Subcutaneous abdominal adipose tissue (tissue), 5 donors: ENCODE measurements around the gene SFI1.
"Not testable (repeated sequence)": the region's sequence is repeated elsewhere in the genome, so short reads cannot be mapped to it uniquely, and the experiment has no call there.

Source experiments
- H3K27ac ChIP-seq: one replicate; pipeline ENCODE4 v1.7.0; 2013; ENCODE audit warnings: low read depth, mild to moderate bottlenecking, inconsistent platforms, low read length, moderate library complexity
- H3K27me3 ChIP-seq, 5 donors: one replicate each; pipeline ENCODE4 v1.7.0; 2013; ENCODE audit warnings: low read length in 5 of 5, inconsistent platforms in 1 of 5; ENCODE audit not compliant: control insufficient read depth in 5 of 5, insufficient read depth in 4 of 5
- H3K36me3 ChIP-seq, 5 donors: one replicate each; pipeline ENCODE4 v1.7.0; 2013; ENCODE audit warnings: low read length in 5 of 5; ENCODE audit not compliant: control insufficient read depth in 5 of 5, insufficient read depth in 5 of 5
- H3K4me1 ChIP-seq, 5 donors: one replicate each; pipeline ENCODE4 v1.7.0; 2013; ENCODE audit warnings: low read length in 5 of 5, mild to moderate bottlenecking in 3 of 5, moderate library complexity in 1 of 5; ENCODE audit not compliant: control insufficient read depth in 5 of 5, insufficient read depth in 5 of 5
- H3K4me3 ChIP-seq, 5 donors: one replicate each; pipeline ENCODE4 v1.7.0; 2013; ENCODE audit warnings: low read length in 5 of 5, low read depth in 1 of 5
- H3K9ac ChIP-seq, 5 donors: one replicate each; pipeline ENCODE4 v1.7.0; 2013; ENCODE audit warnings: low read length in 5 of 5, mild to moderate bottlenecking in 4 of 5, moderate library complexity in 3 of 5
- H3K9me3 ChIP-seq, 5 donors: one replicate each; pipeline ENCODE4 v1.7.0; 2013; ENCODE audit warnings: low read length in 5 of 5; ENCODE audit not compliant: control insufficient read depth in 5 of 5
- donor health status: healthy.
- donor health status: healthy.
- donor health status: healthy.
- donor health status: healthy.
- donor health status: healthy.

SFI1 gene

DNA sequence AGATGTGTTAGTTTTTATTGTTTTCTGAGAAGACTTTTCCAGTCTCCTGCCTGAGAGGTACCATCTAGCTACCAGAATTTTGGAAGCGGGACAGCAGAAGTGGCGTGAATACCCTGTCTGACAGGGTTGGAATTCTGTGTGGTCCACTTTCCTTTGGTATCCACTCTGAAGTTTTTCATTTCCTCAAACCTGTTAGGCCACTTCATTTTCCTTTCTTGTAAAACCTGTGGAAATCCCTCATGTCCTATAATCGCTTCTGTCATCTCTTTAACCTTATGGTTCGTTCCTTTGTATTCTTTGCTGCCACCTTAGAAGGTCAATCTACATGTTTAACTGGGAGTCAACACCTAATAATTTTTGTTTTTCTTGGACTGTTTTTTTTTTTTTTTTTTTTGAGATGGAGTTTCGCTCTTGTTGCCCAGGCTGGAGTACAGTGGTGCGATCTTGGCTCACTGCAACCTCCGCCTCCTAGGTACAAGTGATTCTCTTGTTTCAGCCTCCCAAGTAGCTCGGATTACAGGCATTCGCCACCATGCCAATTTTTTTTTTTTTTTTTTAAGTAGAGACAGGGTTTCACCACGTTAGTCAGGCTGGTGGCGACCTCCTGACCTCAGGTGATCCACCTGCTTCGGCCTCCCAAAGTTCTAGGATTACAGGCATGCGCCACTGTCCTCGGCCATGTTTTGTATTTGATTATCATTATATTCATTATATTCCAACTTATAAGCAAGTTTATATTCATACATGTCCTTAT is 7.1 kb downstream of the SFI1 start:
- Histone ChIP-seq H3K4me3 (no peak overlapping the region), H3K27ac (no peak overlapping the region), H3K27me3 (no peaks in the 10 kb centered on the region), H3K36me3 (no peaks in the 10 kb centered on the region), H3K9ac (no peak overlapping the region), H3K4me1 (no peaks in the 10 kb centered on the region), H3K9me3 (peaks cover 0 to 5% (median 0%) of the 10 kb centered on the region in 5 donors)

DNA sequence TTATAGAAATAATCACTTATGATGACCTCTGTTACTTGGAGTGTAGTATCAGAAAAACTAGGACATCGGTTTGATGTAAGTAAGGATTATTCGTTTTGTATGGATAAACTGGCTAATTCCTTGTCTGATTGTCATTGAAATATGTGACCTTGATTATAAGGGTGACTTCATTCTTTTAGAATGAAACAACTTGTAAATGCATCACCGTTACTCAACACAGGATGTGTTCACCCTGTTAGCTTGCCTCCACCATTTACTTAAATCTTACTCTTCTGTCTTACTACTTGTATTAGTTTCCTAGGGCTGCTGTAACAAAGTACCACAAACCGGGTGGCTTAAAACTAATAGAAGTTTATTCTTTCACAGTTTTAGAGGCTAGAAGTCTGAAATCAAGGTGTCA is 7.9 kb downstream of the SFI1 start:
- H3K27ac ChIP-seq: no peak overlapping the region
- H3K9me3 ChIP-seq: peaks cover 0 to 5% (median 0%) of the 10 kb centered on the region in 5 donors
- H3K27me3 ChIP-seq: no peaks in the 10 kb centered on the region
- H3K4me1 ChIP-seq: no peaks in the 10 kb centered on the region
- H3K36me3 ChIP-seq: peaks cover 0 to 3% (median 0%) of the 10 kb centered on the region in 5 donors
- no peak overlapping the region for H3K4me3 ChIP-seq
- H3K9ac ChIP-seq: no peak overlapping the region

DNA sequence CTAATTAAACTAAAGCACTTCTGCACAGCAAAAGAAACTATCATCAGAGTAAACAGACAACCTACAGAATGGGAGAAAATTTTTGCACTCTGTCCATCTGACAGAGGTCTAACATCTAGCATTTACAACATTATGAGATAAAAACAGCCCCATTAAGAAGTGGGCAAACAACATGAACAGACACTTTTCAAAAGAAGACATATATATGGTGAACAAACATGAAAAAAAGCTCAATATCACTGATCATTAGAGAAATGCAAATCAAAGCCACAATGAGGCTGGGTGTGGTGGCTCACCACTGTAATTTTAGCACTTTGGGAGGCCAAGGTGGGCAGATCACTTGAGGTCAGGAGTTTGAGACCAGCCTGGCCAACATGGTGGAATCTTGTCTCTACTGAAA is 11.2 kb downstream of the SFI1 start:
- not testable (repeated sequence) for H3K9me3 ChIP-seq, H3K4me1 ChIP-seq, H3K36me3 ChIP-seq, H3K27me3 ChIP-seq, H3K4me3 ChIP-seq, H3K9ac ChIP-seq, H3K27ac ChIP-seq

DNA sequence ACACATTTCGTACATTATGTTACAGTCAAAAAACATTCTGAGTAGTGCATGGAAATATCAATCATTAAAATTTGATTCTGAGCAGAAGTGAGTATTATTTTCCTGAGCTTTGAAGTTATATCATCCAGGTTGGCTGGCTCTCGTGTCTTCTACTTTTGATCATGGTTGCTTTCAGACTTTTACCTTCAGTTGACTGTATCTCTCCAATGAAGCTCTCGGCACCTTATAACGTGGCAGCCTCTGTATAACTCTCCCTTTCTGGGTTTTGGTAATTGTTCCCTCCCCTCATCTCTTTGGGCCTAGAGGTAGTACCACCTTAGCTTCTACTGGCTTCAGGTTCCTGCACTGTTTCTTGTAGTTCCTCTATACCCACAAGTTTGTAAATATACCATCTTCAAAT is 12.2 kb downstream of the SFI1 start:
- no peaks in the 10 kb centered on the region for H3K4me1 ChIP-seq
- H3K4me3 ChIP-seq: no peak overlapping the region
- H3K27ac ChIP-seq: no peak overlapping the region
- H3K36me3 ChIP-seq: peaks cover 0 to 11% (median 0%) of the 10 kb centered on the region in 5 donors
- peaks cover 0 to 5% (median 0%) of the 10 kb centered on the region in 5 donors for H3K9me3 ChIP-seq
- no peak overlapping the region for H3K9ac ChIP-seq
- H3K27me3 ChIP-seq: no peaks in the 10 kb centered on the region

DNA sequence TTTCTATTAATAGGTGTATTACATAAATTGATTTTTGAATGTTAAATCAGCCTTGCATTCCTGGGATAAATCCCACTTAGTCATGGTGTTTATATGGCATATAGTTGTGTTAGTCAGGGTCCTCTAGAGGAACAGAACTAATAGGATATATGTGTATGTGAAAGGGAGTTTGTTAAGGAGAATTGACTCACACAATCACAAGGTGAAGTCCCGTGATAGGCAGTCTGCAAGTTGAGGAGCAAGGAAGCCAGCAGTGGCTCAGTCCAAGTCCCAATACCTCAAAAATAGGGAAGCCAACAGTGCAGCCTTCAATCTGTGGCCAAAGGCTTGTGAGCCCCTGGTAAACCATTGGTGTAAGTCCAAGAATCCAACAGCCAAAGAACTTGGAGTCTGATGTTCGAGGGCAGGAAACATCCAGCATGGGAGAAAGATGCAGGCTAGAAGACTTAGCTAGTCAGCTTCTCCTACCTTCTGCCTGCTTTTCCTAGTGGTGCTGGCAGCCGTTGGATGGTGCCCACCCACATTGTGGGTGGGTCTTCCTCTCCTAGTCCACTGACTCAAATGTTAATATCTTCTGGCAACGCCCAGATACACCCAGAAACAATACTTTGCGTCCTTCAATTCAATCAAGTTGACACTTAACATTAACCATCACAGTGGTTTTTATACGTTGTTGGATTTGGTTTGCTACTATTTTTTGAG is 12.9 kb downstream of the SFI1 start:
- H3K4me1 ChIP-seq: no peaks in the 10 kb centered on the region
- no peaks in the 10 kb centered on the region for H3K27me3 ChIP-seq
- H3K4me3 ChIP-seq: no peak overlapping the region
- H3K36me3 ChIP-seq: peaks cover 0 to 11% (median 0%) of the 10 kb centered on the region in 5 donors
- H3K27ac ChIP-seq: no peak overlapping the region
- H3K9ac ChIP-seq: no peak overlapping the region
- peaks cover 0 to 5% (median 0%) of the 10 kb centered on the region in 5 donors for H3K9me3 ChIP-seq

DNA sequence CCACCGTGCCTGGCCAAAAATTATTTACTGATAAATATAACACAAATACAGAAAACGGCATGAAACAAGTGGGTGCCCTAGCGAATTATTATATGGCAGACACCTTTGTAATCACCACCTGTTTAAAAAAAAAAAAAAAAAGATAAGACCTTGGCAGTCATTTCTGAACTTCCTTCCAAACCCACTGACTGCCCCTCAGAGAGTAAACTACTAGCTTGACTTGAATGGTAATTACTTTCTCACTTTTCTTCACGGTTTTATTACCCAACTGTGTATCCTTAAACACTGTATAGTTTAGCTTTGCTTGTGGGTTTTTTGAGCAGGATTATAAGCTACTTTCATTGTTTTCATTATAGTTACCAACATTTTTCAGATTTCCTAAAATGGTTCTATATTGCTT is 23.7 kb downstream of the SFI1 start:
- Histone ChIP-seq H3K4me1 (no peaks in the 10 kb centered on the region), H3K9me3 (no peaks in the 10 kb centered on the region), H3K27me3 (no peaks in the 10 kb centered on the region), H3K9ac (no peak overlapping the region), H3K27ac (no peak overlapping the region), H3K36me3 (peaks cover 0 to 4% (median 0%) of the 10 kb centered on the region in 5 donors), H3K4me3 (no peak overlapping the region)

DNA sequence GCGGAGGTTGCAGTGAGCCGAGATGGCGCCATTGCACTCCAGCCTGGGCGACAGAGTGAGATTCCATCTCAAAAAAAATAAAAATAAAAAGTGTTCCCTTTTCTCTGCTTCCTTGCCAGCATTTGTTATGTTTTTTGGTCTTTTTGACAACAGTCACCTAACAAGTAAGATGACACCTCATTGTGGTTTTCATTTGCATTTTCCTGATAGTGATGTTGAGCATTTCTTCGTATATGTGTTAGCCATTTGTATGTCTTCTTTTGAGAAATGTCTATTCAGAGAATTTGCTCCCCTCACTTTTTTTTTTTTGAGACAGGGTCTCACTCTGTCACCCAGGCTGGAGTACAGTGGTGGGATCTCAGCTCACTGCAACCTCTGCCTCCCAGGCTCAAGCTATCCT is 27.8 kb downstream of the SFI1 start:
- not testable (repeated sequence) for H3K27me3 ChIP-seq, H3K4me3 ChIP-seq, H3K4me1 ChIP-seq, H3K36me3 ChIP-seq, H3K9me3 ChIP-seq, H3K27ac ChIP-seq, H3K9ac ChIP-seq

DNA sequence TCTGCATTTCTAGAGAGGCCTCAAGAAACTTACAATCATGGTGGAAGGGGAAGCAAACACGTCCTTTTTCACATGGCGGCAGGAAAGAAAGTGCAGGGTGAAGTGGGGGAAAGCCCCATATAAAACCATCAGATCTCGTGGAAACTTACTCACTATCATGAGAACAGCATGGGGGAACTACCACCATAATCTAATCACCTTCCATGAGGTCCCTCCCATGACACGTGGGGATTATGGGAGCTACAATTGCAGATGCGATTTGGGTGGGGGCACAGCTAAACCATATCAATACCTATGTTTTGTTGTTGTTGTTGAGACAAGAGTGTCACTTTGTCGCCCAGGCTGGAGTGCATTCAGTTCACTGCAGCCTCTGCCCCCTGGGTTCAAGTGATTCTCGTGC is 29.9 kb downstream of the SFI1 start:
- Histone ChIP-seq H3K27ac (no peak overlapping the region), H3K4me1 (no peaks in the 10 kb centered on the region), H3K9me3 (no peaks in the 10 kb centered on the region), H3K9ac (no peak overlapping the region), H3K36me3 (peaks cover 0 to 4% (median 0%) of the 10 kb centered on the region in 5 donors), H3K27me3 (no peaks in the 10 kb centered on the region), H3K4me3 (no peak overlapping the region)

DNA sequence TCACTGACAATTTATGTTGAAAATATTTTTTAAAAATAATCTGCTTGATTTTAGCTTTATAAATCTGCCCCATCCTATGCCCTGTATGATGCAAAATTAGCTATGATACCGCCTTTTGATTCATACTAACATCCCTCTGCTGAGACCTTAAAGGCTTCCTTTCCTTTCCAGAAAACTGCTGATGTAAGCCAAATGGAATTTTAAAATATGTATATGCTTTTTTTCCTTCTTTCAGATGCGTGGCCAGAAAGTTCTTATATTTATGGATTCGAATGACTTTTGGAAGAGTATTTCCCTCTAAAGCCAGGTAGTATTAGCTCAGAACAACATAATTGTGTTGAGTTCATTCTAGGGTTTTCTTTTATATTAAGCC is 34.5 kb downstream of the SFI1 start:
- H3K4me1 ChIP-seq: no peaks in the 10 kb centered on the region
- H3K36me3 ChIP-seq: peaks cover 0 to 4% (median 0%) of the 10 kb centered on the region in 5 donors
- no peak overlapping the region for H3K27ac ChIP-seq
- H3K4me3 ChIP-seq: no peak overlapping the region
- peak overlapping the region in 1 of 5 donors; percentile 39 for H3K9ac ChIP-seq
- H3K9me3 ChIP-seq: no peaks in the 10 kb centered on the region
- H3K27me3 ChIP-seq: no peaks in the 10 kb centered on the region

DNA sequence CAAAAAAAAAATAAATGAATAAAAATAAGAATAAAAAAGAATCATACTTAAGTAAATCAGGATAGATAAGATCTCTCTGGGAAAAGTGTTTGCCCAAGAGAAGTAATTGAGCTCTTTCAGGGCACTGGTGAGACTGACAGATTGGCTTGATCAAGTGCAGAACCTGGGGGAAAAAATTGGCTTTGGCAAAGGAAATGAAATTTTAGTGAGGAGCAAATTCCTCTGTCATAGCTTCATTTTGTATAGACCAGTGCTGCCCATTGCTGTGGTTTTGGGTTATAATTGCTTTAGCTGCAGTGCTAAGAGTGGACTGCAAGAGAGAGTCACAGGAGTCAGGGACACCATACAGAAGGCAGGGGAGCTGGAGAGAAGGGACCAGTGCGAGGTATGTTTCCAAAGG is 35.7 kb downstream of the SFI1 start:
- Histone ChIP-seq H3K27ac (no peak overlapping the region), H3K9ac (peak overlapping the region in 1 of 5 donors; percentile 35)

More for the DNA sequence above, 35.7 kb downstream of the SFI1 start:
- Histone ChIP-seq H3K4me1 (no peaks in the 10 kb centered on the region), H3K9me3 (no peaks in the 10 kb centered on the region), H3K36me3 (peaks cover 0 to 4% (median 0%) of the 10 kb centered on the region in 5 donors), H3K4me3 (no peak overlapping the region), H3K27me3 (no peaks in the 10 kb centered on the region)
